ENCODE results near the gene TRAPPC8.

Gene TRAPPC8

DNA sequence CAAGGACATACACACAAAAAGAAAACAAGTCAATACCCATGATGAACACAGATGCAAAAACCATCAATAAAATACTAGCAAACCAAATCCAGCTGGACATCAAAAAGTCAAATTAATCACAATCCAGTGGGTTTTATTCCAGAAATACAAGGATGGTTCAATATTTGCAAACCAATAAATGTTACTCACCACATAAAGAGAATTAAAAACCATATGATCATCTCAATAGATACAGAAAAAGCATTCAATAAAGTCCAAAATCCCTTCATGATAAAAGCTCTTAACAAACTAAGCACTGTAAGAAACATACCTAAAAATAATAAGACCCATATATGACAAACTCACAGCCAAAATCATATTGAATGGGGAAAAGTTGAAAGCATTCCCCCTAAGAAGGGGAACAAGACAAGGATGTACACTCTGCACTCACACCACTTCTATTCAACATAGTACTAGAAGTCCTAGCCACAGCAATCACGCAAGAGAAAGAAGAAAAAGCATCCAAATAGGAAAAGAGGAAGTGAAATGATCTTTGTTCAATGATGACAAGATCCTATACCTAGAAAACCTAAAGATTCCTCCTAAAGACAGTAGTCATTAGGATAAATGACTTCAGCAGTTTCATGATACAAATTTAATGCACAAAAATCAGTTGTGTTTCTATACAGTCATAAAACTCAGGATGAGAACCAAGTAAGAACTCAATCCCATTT lies 62.6 kb downstream of the TRAPPC8 start:
- Histone ChIP-seq H3F3A (ENCODE audit: control insufficient read depth, insufficient read depth) (no peaks in the 10 kb centered on the region), H4K20me1 (ENCODE audit: control insufficient read depth, insufficient read depth, low read depth, low read length) (no peaks in the 10 kb centered on the region), H3K9me2 (replicated peaks; ENCODE audit: control insufficient read depth, low read length) (no peaks in the 10 kb centered on the region), H3K27me3 (ENCODE audit: control insufficient read depth, low read length) (no peaks in the 10 kb centered on the region), H3K79me2 (ENCODE audit: control insufficient read depth, low read length) (peaks cover 29% of the 10 kb centered on the region), H3K4me3 (ENCODE audit: low read length) (no peak overlapping the region), H3K4me2 (ENCODE audit: low read length) (no peak overlapping the region), H3K4me1 (ENCODE audit: control insufficient read depth, low read length) (no peaks in the 10 kb centered on the region), H3K27ac (ENCODE audit: low read depth, low read length) (no peak overlapping the region), H3K36me3 (ENCODE audit: control insufficient read depth, low read length) (peaks cover 74% of the 10 kb centered on the region), H3K9me3 (ENCODE audit: control insufficient read depth, insufficient read depth, low read length) (no peaks in the 10 kb centered on the region)
- TF ChIP-seq, protein P1, sequence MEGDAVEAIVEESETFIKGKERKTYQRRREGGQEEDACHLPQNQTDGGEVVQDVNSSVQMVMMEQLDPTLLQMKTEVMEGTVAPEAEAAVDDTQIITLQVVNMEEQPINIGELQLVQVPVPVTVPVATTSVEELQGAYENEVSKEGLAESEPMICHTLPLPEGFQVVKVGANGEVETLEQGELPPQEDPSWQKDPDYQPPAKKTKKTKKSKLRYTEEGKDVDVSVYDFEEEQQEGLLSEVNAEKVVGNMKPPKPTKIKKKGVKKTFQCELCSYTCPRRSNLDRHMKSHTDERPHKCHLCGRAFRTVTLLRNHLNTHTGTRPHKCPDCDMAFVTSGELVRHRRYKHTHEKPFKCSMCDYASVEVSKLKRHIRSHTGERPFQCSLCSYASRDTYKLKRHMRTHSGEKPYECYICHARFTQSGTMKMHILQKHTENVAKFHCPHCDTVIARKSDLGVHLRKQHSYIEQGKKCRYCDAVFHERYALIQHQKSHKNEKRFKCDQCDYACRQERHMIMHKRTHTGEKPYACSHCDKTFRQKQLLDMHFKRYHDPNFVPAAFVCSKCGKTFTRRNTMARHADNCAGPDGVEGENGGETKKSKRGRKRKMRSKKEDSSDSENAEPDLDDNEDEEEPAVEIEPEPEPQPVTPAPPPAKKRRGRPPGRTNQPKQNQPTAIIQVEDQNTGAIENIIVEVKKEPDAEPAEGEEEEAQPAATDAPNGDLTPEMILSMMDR (IDR thresholded peaks at IDR 0.05; ENCODE audit: low read depth, low read length, poor library complexity, severe bottlenecking): no peak
- TF ChIP-seq EZH2phosphoT487 (IDR thresholded peaks at IDR 0.05; ENCODE audit: borderline replicate concordance, low read length): no peak

DNA sequence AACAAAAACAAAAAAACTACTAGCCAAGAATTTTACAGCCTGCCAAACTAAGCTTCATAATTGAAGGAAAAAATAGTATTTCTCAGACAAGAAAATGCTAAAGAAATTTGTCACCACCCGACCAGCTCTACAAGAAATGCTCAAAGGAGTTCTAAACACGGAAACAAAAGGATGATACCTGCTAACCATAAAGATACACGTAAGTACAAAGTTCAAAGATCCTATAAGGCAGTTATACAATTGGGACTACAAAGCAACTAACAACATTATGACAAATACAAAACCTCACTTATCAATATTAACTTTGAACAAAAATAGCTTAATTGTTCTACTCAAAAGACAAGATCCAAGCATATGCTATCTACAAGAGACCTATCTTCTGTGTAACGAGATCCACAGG lies 64.6 kb downstream of the TRAPPC8 start:
- H3K36me3 ChIP-seq (ENCODE audit: control insufficient read depth, low read length): peaks cover 78% of the 10 kb centered on the region
- H3K9me2 ChIP-seq (replicated peaks; ENCODE audit: control insufficient read depth, low read length): no peaks in the 10 kb centered on the region

DNA sequence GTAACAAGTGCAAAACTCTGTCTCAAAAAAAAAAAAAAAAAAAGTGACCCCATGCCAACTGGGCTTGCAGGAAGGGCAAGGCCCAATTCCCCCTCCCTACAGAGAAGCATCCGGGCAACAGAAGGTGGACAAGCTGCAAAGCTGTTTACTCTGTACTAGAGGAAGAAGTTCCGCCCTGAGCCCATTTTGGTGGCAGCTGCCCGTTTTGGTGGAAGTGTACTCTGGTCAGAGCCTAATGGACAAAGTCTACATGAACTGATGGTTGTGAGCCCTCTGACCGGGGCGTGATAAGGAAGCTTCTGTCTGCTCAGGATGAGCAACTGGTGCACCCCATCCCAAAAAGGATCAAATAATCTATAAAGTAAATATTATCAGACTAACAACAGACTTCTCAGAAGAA lies 65.0 kb downstream of the TRAPPC8 start:
- H3K79me2 ChIP-seq (ENCODE audit: control insufficient read depth, low read length): peaks cover 29% of the 10 kb centered on the region
- no peaks in the 10 kb centered on the region for H3K27me3 ChIP-seq (ENCODE audit: control insufficient read depth, low read length)
- TF ChIP-seq, protein P1 (IDR thresholded peaks at IDR 0.05; ENCODE audit: low read depth, low read length, poor library complexity, severe bottlenecking): no peak
- TF ChIP-seq EZH2phosphoT487 (IDR thresholded peaks at IDR 0.05; ENCODE audit: borderline replicate concordance, low read length): no peak
- H3K27ac ChIP-seq (ENCODE audit: low read depth, low read length): no peak overlapping the region
- H3K4me3 ChIP-seq (ENCODE audit: low read length): no peak overlapping the region
- no peaks in the 10 kb centered on the region for H4K20me1 ChIP-seq (ENCODE audit: control insufficient read depth, insufficient read depth, low read depth, low read length)
- H3F3A ChIP-seq (ENCODE audit: control insufficient read depth, insufficient read depth): no peaks in the 10 kb centered on the region
- H3K4me1 ChIP-seq (ENCODE audit: control insufficient read depth, low read length): no peaks in the 10 kb centered on the region
- H3K9me2 ChIP-seq (replicated peaks; ENCODE audit: control insufficient read depth, low read length): no peaks in the 10 kb centered on the region
- H3K9me3 ChIP-seq (ENCODE audit: control insufficient read depth, insufficient read depth, low read length): no peaks in the 10 kb centered on the region
- H3K4me2 ChIP-seq (ENCODE audit: low read length): no peak overlapping the region
- peaks cover 78% of the 10 kb centered on the region for H3K36me3 ChIP-seq (ENCODE audit: control insufficient read depth, low read length)

More for the DNA sequence above, 64.6 kb downstream of the TRAPPC8 start:
- H3K4me1 ChIP-seq (ENCODE audit: control insufficient read depth, low read length): no peaks in the 10 kb centered on the region
- H3K4me2 ChIP-seq (ENCODE audit: low read length): no peak overlapping the region
- H3K4me3 ChIP-seq (ENCODE audit: low read length): no peak overlapping the region
- H3K79me2 ChIP-seq (ENCODE audit: control insufficient read depth, low read length): peaks cover 29% of the 10 kb centered on the region
- no peak overlapping the region for H3K27ac ChIP-seq (ENCODE audit: low read depth, low read length)
- TF ChIP-seq EZH2phosphoT487 (IDR thresholded peaks at IDR 0.05; ENCODE audit: borderline replicate concordance, low read length): no peak
- TF ChIP-seq, protein P1 (IDR thresholded peaks at IDR 0.05; ENCODE audit: low read depth, low read length, poor library complexity, severe bottlenecking): no peak
- H3F3A ChIP-seq (ENCODE audit: control insufficient read depth, insufficient read depth): no peaks in the 10 kb centered on the region
- H3K9me3 ChIP-seq (ENCODE audit: control insufficient read depth, insufficient read depth, low read length): no peaks in the 10 kb centered on the region
- H3K27me3 ChIP-seq (ENCODE audit: control insufficient read depth, low read length): no peaks in the 10 kb centered on the region
- no peaks in the 10 kb centered on the region for H4K20me1 ChIP-seq (ENCODE audit: control insufficient read depth, insufficient read depth, low read depth, low read length)
